Sigmoid colon (tissue), 4 donors: Measurements from ENCODE around the gene SAMD14.

Experiments
- EP300 ChIP-seq, 4 donors: sonication (generic); formaldehyde crosslinking; IDR thresholded peaks; one replicate each; pipeline ENCODE4 v1.6.1; 2017; ENCODE audit warnings: antibody characterized with exemption in 4 of 4
- POLR2A ChIP-seq, 2 donors: fragments of 450-650 bp; IDR thresholded peaks; one replicate each; pipeline ENCODE4 v1.6.1; 2016; ENCODE audit warnings: antibody characterized with exemption in 2 of 2, mild to moderate bottlenecking in 2 of 2, moderate library complexity in 2 of 2
- TF ChIP-seq, protein P1 (sequence below), 4 experiments: fragments of 450-650 bp in 3 of 4; fragments of 200-600 bp in 1 of 4; IDR thresholded peaks; one replicate each; pipeline ENCODE4 v1.5.1; 2016 to 2019; ENCODE audit warnings: antibody characterized with exemption in 4 of 4, mild to moderate bottlenecking in 3 of 4, moderate library complexity in 2 of 4

DNA sequence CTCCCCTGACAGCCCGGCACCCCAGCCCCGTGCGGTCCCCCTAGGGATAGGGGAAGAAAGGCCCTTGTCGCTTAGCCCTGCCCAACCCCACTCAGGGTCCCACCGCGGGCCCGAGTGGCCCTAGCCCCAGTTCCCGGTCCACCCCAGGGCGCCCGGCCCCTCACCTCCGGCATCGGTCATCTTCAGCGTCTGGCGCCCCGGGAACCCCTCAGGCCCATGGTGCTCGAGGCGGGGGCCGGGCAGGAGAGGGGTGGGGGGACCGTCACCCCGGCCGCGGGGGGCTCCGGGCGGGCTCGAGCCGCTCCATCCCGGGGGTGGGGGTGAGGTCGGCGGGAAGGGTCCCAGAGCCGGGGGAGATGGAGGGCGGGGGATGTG, 620 bp downstream of the SAMD14 start:
- TF ChIP-seq POLR2A (IDR thresholded peaks at IDR 0.05) (no peak), EP300 (IDR thresholded peaks at IDR 0.05) (no peak)
- TF ChIP-seq, protein P1, sequence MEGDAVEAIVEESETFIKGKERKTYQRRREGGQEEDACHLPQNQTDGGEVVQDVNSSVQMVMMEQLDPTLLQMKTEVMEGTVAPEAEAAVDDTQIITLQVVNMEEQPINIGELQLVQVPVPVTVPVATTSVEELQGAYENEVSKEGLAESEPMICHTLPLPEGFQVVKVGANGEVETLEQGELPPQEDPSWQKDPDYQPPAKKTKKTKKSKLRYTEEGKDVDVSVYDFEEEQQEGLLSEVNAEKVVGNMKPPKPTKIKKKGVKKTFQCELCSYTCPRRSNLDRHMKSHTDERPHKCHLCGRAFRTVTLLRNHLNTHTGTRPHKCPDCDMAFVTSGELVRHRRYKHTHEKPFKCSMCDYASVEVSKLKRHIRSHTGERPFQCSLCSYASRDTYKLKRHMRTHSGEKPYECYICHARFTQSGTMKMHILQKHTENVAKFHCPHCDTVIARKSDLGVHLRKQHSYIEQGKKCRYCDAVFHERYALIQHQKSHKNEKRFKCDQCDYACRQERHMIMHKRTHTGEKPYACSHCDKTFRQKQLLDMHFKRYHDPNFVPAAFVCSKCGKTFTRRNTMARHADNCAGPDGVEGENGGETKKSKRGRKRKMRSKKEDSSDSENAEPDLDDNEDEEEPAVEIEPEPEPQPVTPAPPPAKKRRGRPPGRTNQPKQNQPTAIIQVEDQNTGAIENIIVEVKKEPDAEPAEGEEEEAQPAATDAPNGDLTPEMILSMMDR (IDR thresholded peaks at IDR 0.05), result no peak
